Neural crest cell (in vitro differentiated cells): ENCODE data around the gene LRIT3. TPM values are rescaled to one million over a fixed set of nuclear protein-coding genes. Genes with fewer than 3 reads are reported as not detected.
"Not testable (repeated sequence)": the region's sequence is repeated elsewhere in the genome, so short reads cannot be mapped to it uniquely, and the experiment has no call there.

Experiments used
- DNase-seq: peaks from one replicate; pipeline ENCODE4 v3.0.0; 2021; ENCODE audit warnings: low read depth, mixed read lengths, low spot score
- H3K27ac Mint-ChIP-seq: one replicate; pipeline ENCODE4 v1.8.0; 2021; ENCODE audit warnings: mild to moderate bottlenecking, mixed read lengths; ENCODE audit not compliant: unreplicated experiment
- H3K27me3 Mint-ChIP-seq: 2 replicates; pipeline ENCODE4 v1.8.0; 2021; ENCODE audit warnings: low read depth, mild to moderate bottlenecking, mixed read lengths
- H3K36me3 Mint-ChIP-seq: 2 replicates; pipeline ENCODE4 v1.8.0; 2021; ENCODE audit warnings: low read depth, mild to moderate bottlenecking, mixed read lengths
- H3K4me1 Mint-ChIP-seq: 2 replicates; pipeline ENCODE4 v1.8.0; 2021; ENCODE audit warnings: mixed read lengths
- H3K4me3 Mint-ChIP-seq: one replicate; pipeline ENCODE4 v1.8.0; 2021; ENCODE audit warnings: mild to moderate bottlenecking, mixed read lengths
- H3K9me3 Mint-ChIP-seq: 2 replicates; pipeline ENCODE4 v1.8.0; 2021; ENCODE audit warnings: mixed read lengths
- CTCF ChIP-seq: fragments of 200-600 bp; sonication (generic); conservative IDR thresholded peaks from 2 replicates; pipeline ENCODE4 v1.5.0; 2021; ENCODE audit warnings: antibody characterized with exemption, mild to moderate bottlenecking
- total RNA-seq: library from RNA; stranded (reverse); gene quantifications from 2 replicates; pipeline ENCODE4 v1.2.1, GENCODE V29; 2021

The LRIT3 gene
- total RNA-seq, 1 donor from 2014 or later = 0.19 TPM

- no peak overlapping the region for H3K27ac Mint-ChIP-seq
- H3K36me3 Mint-ChIP-seq = no peaks in the 10 kb centered on the region
- H3K4me3 Mint-ChIP-seq = no peak overlapping the region
- H3K9me3 Mint-ChIP-seq = no peaks in the 10 kb centered on the region
- no peak for TF ChIP-seq CTCF
- no peak for DNase-seq
- H3K27me3 Mint-ChIP-seq = no peaks in the 10 kb centered on the region
- H3K4me1 Mint-ChIP-seq = no peaks in the 10 kb centered on the region
Measured at GRCh38 chr4:109833756-109834155, 14.2 kb upstream of the LRIT3 start.

GRCh38 chr4:109836985-109837384, 10.9 kb upstream of the LRIT3 start:
- peaks cover 2% of the 10 kb centered on the region for H3K36me3 Mint-ChIP-seq

GRCh38 chr4:109846395-109847098, 1.4 kb upstream of the LRIT3 start:
- Mint-ChIP-seq H3K4me3 (no peak overlapping the region), H3K36me3 (no peaks in the 10 kb centered on the region), H3K27ac (no peak overlapping the region), H3K4me1 (peaks cover 20% of the 10 kb centered on the region), H3K9me3 (no peaks in the 10 kb centered on the region), H3K27me3 (no peaks in the 10 kb centered on the region)
- no peak for TF ChIP-seq CTCF
- DNase-seq = no peak

More at GRCh38 chr4:109836985-109837384, 10.9 kb upstream of the LRIT3 start:
- DNase-seq = no peak
- no peak for TF ChIP-seq CTCF
- H3K4me1 Mint-ChIP-seq = no peaks in the 10 kb centered on the region
- H3K27ac Mint-ChIP-seq = no peak overlapping the region
- H3K27me3 Mint-ChIP-seq = no peaks in the 10 kb centered on the region
- no peak overlapping the region for H3K4me3 Mint-ChIP-seq
- H3K9me3 Mint-ChIP-seq = peaks cover 3% of the 10 kb centered on the region

GRCh38 chr4:109848501-109848900, 594 bp downstream of the LRIT3 start:
- no peak for TF ChIP-seq CTCF
- H3K4me3 Mint-ChIP-seq = no peak overlapping the region
- peaks cover 5% of the 10 kb centered on the region for H3K9me3 Mint-ChIP-seq
- H3K4me1 Mint-ChIP-seq = peaks cover 20% of the 10 kb centered on the region
- peaks cover 3% of the 10 kb centered on the region for H3K36me3 Mint-ChIP-seq
- no peak for DNase-seq
- no peak overlapping the region for H3K27ac Mint-ChIP-seq
- no peaks in the 10 kb centered on the region for H3K27me3 Mint-ChIP-seq

GRCh38 chr4:109850601-109851000, 2.7 kb downstream of the LRIT3 start:
- no peak for DNase-seq
- H3K9me3 Mint-ChIP-seq = peaks cover 6% of the 10 kb centered on the region
- H3K4me1 Mint-ChIP-seq = peaks cover 16% of the 10 kb centered on the region
- no peak for TF ChIP-seq CTCF
- no peak overlapping the region for H3K27ac Mint-ChIP-seq
- no peaks in the 10 kb centered on the region for H3K27me3 Mint-ChIP-seq
- no peak overlapping the region for H3K4me3 Mint-ChIP-seq
- peaks cover 3% of the 10 kb centered on the region for H3K36me3 Mint-ChIP-seq

- H3K27me3 Mint-ChIP-seq, H3K4me3 Mint-ChIP-seq, H3K27ac Mint-ChIP-seq, H3K4me1 Mint-ChIP-seq, DNase-seq: not testable (repeated sequence)
- Mint-ChIP-seq H3K36me3 (peaks cover 13% of the 10 kb centered on the region), H3K9me3 (peaks cover 19% of the 10 kb centered on the region)
Measured at GRCh38 chr4:109859426-109860300, 11.8 kb downstream of the LRIT3 start.
